ENCODE results near the gene ADGRV1.

The ADGRV1 gene

GRCh38 chr5:91069364-91069763 lies 510.8 kb downstream of the ADGRV1 start:
- TF ChIP-seq, protein P1, sequence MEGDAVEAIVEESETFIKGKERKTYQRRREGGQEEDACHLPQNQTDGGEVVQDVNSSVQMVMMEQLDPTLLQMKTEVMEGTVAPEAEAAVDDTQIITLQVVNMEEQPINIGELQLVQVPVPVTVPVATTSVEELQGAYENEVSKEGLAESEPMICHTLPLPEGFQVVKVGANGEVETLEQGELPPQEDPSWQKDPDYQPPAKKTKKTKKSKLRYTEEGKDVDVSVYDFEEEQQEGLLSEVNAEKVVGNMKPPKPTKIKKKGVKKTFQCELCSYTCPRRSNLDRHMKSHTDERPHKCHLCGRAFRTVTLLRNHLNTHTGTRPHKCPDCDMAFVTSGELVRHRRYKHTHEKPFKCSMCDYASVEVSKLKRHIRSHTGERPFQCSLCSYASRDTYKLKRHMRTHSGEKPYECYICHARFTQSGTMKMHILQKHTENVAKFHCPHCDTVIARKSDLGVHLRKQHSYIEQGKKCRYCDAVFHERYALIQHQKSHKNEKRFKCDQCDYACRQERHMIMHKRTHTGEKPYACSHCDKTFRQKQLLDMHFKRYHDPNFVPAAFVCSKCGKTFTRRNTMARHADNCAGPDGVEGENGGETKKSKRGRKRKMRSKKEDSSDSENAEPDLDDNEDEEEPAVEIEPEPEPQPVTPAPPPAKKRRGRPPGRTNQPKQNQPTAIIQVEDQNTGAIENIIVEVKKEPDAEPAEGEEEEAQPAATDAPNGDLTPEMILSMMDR (IDR thresholded peaks at IDR 0.05; ENCODE audit: borderline replicate concordance, extremely low read depth, low read length, poor library complexity, severe bottlenecking), result no peak
- TF ChIP-seq EZH2 (IDR thresholded peaks at IDR 0.05; ENCODE audit: borderline replicate concordance, low read depth, low read length, severe bottlenecking), result no peak
- no peak overlapping the region for H2AFZ ChIP-seq (ENCODE audit: low read depth, low read length)
- peaks cover 6% of the 10 kb centered on the region for H3K27me3 ChIP-seq (ENCODE audit: insufficient read depth, low read length, poor library complexity)
- no peaks in the 10 kb centered on the region for H3K36me3 ChIP-seq (ENCODE audit: insufficient read depth, low read length)
- no peak for ATAC-seq (ENCODE audit: insufficient read depth, low read depth)
- no peaks in the 10 kb centered on the region for H3K9me3 ChIP-seq (ENCODE audit: insufficient read depth, low read length, severe bottlenecking)
- DNase-seq, result no peak
- no peaks in the 10 kb centered on the region for H3K79me2 ChIP-seq (ENCODE audit: insufficient read depth, low read length)
- H3K4me2 ChIP-seq (ENCODE audit: insufficient read depth, low read length), result no peak overlapping the region
- H3K27ac ChIP-seq (ENCODE audit: low read length), result no peak overlapping the region
- no peak overlapping the region for H3K4me3 ChIP-seq (ENCODE audit: low read depth in 1 of 2, low read length in 2 of 2)
- no peak overlapping the region for H3K9ac ChIP-seq (ENCODE audit: low read depth, low read length)
- no peaks in the 10 kb centered on the region for H4K20me1 ChIP-seq (ENCODE audit: insufficient read depth, low read length)
- H3K4me1 ChIP-seq (ENCODE audit: insufficient read depth, low read length), result no peaks in the 10 kb centered on the region

DNA sequence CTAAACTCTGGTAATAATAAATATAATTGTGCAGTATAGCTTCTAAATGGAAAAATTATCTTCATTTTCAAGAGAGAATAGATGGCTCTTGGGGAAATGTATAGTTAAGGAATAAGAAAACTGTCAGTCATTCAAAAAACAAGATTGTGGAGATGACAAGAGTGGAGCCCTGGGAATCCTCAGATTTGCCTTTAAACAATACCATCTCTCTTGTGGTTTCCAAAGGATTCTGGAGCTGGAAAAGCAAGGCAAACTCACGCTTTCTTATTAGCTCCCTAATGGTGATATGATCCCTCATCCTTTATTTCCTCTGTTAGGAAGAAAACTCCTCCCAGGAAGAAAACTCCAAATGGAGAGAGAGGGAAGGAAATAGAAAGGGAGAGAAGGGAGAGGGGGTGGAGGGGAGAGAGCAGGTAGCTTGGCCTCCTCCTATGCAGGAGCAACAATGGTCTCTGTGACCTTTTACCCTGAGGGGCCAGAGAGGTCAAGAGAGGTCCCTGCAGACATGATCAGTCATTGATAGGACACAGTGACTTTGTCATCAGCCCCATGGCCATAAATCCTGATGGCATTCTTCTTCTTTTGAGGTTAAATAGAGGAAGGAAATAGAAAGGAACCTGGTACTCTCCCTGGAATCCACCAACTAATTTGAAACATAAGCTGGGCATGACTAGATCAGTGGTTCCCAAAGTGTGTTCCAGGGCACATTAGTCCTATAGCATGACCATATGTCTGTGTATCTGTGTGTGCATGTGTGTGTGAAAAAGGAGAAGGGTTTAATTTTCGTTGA lies 512.4 kb downstream of the ADGRV1 start:
- H3K4me2 ChIP-seq (ENCODE audit: insufficient read depth, low read length), result no peak overlapping the region
- no peak for ATAC-seq (ENCODE audit: insufficient read depth, low read depth)

DNA sequence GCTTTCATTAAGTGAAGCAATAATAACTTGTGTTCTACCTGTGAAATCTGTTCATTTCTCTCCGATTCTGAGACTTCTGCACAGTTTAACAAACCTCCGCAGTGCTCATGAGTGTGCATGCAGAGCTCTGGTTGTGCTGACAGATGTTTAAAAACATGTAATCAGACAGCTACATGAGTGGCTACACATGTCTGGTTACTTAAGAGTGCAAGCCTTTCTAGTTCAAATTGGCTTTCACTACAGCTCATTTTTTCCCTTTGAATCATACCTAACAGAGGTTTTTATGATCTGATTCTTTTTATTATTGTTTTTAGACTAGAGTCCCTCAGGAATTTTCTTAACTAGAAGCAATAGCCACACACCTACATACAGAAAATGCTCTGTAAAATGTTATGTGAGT lies 514.3 kb downstream of the ADGRV1 start:
- TF ChIP-seq EZH2 (IDR thresholded peaks at IDR 0.05; ENCODE audit: borderline replicate concordance, low read depth, low read length, severe bottlenecking), result no peak
- TF ChIP-seq, protein P1 (IDR thresholded peaks at IDR 0.05; ENCODE audit: borderline replicate concordance, extremely low read depth, low read length, poor library complexity, severe bottlenecking), result no peak
- Histone ChIP-seq H3K79me2 (ENCODE audit: insufficient read depth, low read length) (no peaks in the 10 kb centered on the region), H3K27me3 (ENCODE audit: insufficient read depth, low read length, poor library complexity) (peaks cover 8% of the 10 kb centered on the region), H3K4me3 (ENCODE audit: low read depth in 1 of 2, low read length in 2 of 2) (no peak overlapping the region), H2AFZ (ENCODE audit: low read depth, low read length) (no peak overlapping the region), H3K9me3 (ENCODE audit: insufficient read depth, low read length, severe bottlenecking) (no peaks in the 10 kb centered on the region), H3K9ac (ENCODE audit: low read depth, low read length) (no peak overlapping the region), H3K4me1 (ENCODE audit: insufficient read depth, low read length) (no peaks in the 10 kb centered on the region), H3K4me2 (ENCODE audit: insufficient read depth, low read length) (no peak overlapping the region), H4K20me1 (ENCODE audit: insufficient read depth, low read length) (no peaks in the 10 kb centered on the region), H3K27ac (ENCODE audit: low read length) (no peak overlapping the region), H3K36me3 (ENCODE audit: insufficient read depth, low read length) (no peaks in the 10 kb centered on the region)
- ATAC-seq (ENCODE audit: insufficient read depth, low read depth) (no peak), DNase-seq (no peak)

More for the DNA sequence above, 512.4 kb downstream of the ADGRV1 start:
- no peak overlapping the region for H3K27ac ChIP-seq (ENCODE audit: low read length)
- H3K4me3 ChIP-seq (ENCODE audit: low read depth in 1 of 2, low read length in 2 of 2), result no peak overlapping the region
- H3K4me1 ChIP-seq (ENCODE audit: insufficient read depth, low read length), result no peaks in the 10 kb centered on the region
- H3K79me2 ChIP-seq (ENCODE audit: insufficient read depth, low read length), result no peaks in the 10 kb centered on the region
- H2AFZ ChIP-seq (ENCODE audit: low read depth, low read length), result no peak overlapping the region
- peaks cover 6% of the 10 kb centered on the region for H3K27me3 ChIP-seq (ENCODE audit: insufficient read depth, low read length, poor library complexity)
- H4K20me1 ChIP-seq (ENCODE audit: insufficient read depth, low read length), result no peaks in the 10 kb centered on the region
- no peak for DNase-seq
- TF ChIP-seq EZH2 (IDR thresholded peaks at IDR 0.05; ENCODE audit: borderline replicate concordance, low read depth, low read length, severe bottlenecking), result no peak
- TF ChIP-seq, protein P1 (IDR thresholded peaks at IDR 0.05; ENCODE audit: borderline replicate concordance, extremely low read depth, low read length, poor library complexity, severe bottlenecking), result no peak
- H3K9ac ChIP-seq (ENCODE audit: low read depth, low read length), result no peak overlapping the region
- H3K9me3 ChIP-seq (ENCODE audit: insufficient read depth, low read length, severe bottlenecking), result no peaks in the 10 kb centered on the region
- no peaks in the 10 kb centered on the region for H3K36me3 ChIP-seq (ENCODE audit: insufficient read depth, low read length)

Data from DND-41 (cell line).